HEK293T (cell line): ENCODE results near the gene TMEM273.

Experiments used
- ARNT ChIP-seq: fragments of 450-650 bp; IDR thresholded peaks from 2 replicates; pipeline ENCODE4 v1.6.1; 2017; ENCODE audit warnings: mild to moderate bottlenecking
- BHLHE40 ChIP-seq: fragments of 450-650 bp; IDR thresholded peaks from 2 replicates; pipeline ENCODE4 v1.6.1; 2016; ENCODE audit warnings: mild to moderate bottlenecking, moderate library complexity, borderline replicate concordance
- ELF4 ChIP-seq: fragments of 450-650 bp; IDR thresholded peaks from 2 replicates; pipeline ENCODE4 v1.6.1; 2017; ENCODE audit warnings: antibody characterized with exemption
- FOXA1 ChIP-seq: fragments of 450-650 bp; IDR thresholded peaks from 2 replicates; pipeline ENCODE4 v1.6.1; 2016; ENCODE audit warnings: mild to moderate bottlenecking
- FOXK2 ChIP-seq: fragments of 450-650 bp; IDR thresholded peaks from 2 replicates; pipeline ENCODE4 v1.6.1; 2016; ENCODE audit warnings: mild to moderate bottlenecking
- FOXM1 ChIP-seq: fragments of 450-650 bp; IDR thresholded peaks from 2 replicates; pipeline ENCODE4 v1.6.1; 2017; ENCODE audit warnings: mild to moderate bottlenecking, borderline replicate concordance
- HDGF ChIP-seq: fragments of 450-650 bp; IDR thresholded peaks from 2 replicates; pipeline ENCODE4 v1.6.1; 2017; ENCODE audit warnings: antibody characterized with exemption, borderline replicate concordance
- LEF1 ChIP-seq: fragments of 450-650 bp; IDR thresholded peaks from 2 replicates; pipeline ENCODE4 v1.6.1; 2017; ENCODE audit warnings: mild to moderate bottlenecking, borderline replicate concordance
- SP1 ChIP-seq: fragments of 450-650 bp; IDR thresholded peaks from 2 replicates; pipeline ENCODE4 v1.6.1; 2017
- SUZ12 ChIP-seq: fragments of 450-650 bp; IDR thresholded peaks from 2 replicates; pipeline ENCODE4 v1.6.1; 2016; ENCODE audit warnings: mild to moderate bottlenecking
- TARDBP ChIP-seq: fragments of 450-650 bp; IDR thresholded peaks from 2 replicates; pipeline ENCODE4 v1.6.1; 2016
- ZNF384 ChIP-seq: fragments of 450-650 bp; IDR thresholded peaks from 2 replicates; pipeline ENCODE4 v1.6.1; 2016
- TF ChIP-seq, protein P1 (sequence below): fragments of 450-650 bp; IDR thresholded peaks from 2 replicates; pipeline ENCODE4 v1.6.1; 2016

DNA sequence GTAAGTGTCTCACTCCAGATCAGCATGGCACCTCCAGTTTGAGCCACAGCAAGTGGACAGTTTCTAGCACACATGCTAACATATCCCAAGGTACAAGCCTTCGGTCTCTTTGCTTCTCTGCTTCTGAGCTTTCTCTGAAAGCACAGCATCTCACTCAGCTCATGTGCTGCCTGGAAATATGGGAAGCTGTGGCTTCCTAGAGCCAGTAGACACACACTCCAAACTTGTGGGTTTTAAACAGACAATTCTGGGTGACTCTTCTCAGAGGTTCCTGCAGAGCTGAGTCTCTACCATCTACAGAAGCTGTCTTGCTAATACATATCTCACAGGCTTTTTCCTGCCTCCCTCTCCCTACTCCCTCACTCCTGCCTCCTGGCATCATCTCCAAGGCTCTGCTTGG is 23.9 kb upstream of the TMEM273 start:
- no peak for TF ChIP-seq ARNT
- no peak for TF ChIP-seq BHLHE40
- TF ChIP-seq, protein P1, sequence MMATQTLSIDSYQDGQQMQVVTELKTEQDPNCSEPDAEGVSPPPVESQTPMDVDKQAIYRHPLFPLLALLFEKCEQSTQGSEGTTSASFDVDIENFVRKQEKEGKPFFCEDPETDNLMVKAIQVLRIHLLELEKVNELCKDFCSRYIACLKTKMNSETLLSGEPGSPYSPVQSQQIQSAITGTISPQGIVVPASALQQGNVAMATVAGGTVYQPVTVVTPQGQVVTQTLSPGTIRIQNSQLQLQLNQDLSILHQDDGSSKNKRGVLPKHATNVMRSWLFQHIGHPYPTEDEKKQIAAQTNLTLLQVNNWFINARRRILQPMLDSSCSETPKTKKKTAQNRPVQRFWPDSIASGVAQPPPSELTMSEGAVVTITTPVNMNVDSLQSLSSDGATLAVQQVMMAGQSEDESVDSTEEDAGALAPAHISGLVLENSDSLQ: no peak
- TF ChIP-seq ELF4: no peak
- TF ChIP-seq TARDBP: no peak
- TF ChIP-seq FOXA1: no peak
- no peak for TF ChIP-seq HDGF
- TF ChIP-seq FOXK2: no peak
- no peak for TF ChIP-seq SP1
- TF ChIP-seq SUZ12: no peak
- no peak for TF ChIP-seq FOXM1
- no peak for TF ChIP-seq LEF1
- TF ChIP-seq ZNF384: no peak
